T47D (cell line): ENCODE data around the gene UTP3.
A peak's percentile ranks its signal among the peaks of the same experiment; 100 is the strongest.
"Not testable (repeated sequence)": the region's sequence is repeated elsewhere in the genome, so short reads cannot be mapped to it uniquely, and the experiment has no call there.

ENCODE experiments used
- DNase-seq, 2 experiments: peaks; one replicate each; pipeline versions ENCODE4 v3.0.0 to v3.0.0-alpha.2; 2011 to 2012; ENCODE audit warnings: low read depth in 1 of 2, low spot score in 1 of 2
- JUND ChIP-seq: IDR thresholded peaks from 2 replicates; pipeline ENCODE4 v1.6.1; 2012; ENCODE audit warnings: low read depth
- in situ Hi-C: cut with HindIII; loops from 2 replicates; pipeline ENCODE4 v1.10.0; 2016; ENCODE audit warnings: low sequenced_read_pairs, low pct_unique_long_range_greater_than_20kb

Gene UTP3

GRCh38 chr4:70700712-70701111 is 12.4 kb downstream of the UTP3 start:
- in situ Hi-C loops = no loop called here
- no peak for TF ChIP-seq JUND

GRCh38 chr4:70701271-70701670 is 12.9 kb downstream of the UTP3 start:
- no peak for TF ChIP-seq JUND
- no peak for DNase-seq
- in situ Hi-C loops = no loop called here

More at GRCh38 chr4:70700712-70701111, 12.4 kb downstream of the UTP3 start:
- DNase-seq = no peak

GRCh38 chr4:70702592-70702991 is 14.3 kb downstream of the UTP3 start:
- DNase-seq, in situ Hi-C loops: not testable (repeated sequence)

- no peak for DNase-seq
- in situ Hi-C loops = no loop called here
Observed at GRCh38 chr4:70703619-70704214, 15.4 kb downstream of the UTP3 start.

GRCh38 chr4:70704215-70704930 is 16.0 kb downstream of the UTP3 start:
- no peak for TF ChIP-seq JUND
- in situ Hi-C loops = no loop called here
- DNase-seq = peak; percentile 70 to 79

More at GRCh38 chr4:70703619-70704214, 15.4 kb downstream of the UTP3 start:
- no peak for TF ChIP-seq JUND

GRCh38 chr4:70704931-70705182 is 16.5 kb downstream of the UTP3 start:
- no peak for DNase-seq
- no peak for TF ChIP-seq JUND
- in situ Hi-C loops = no loop called here

GRCh38 chr4:70705183-70706043 is 17.1 kb downstream of the UTP3 start:
- in situ Hi-C loops = no loop called here
- no peak for TF ChIP-seq JUND
- peak; percentile 41 to 68 for DNase-seq

- in situ Hi-C loops = no loop called here
- TF ChIP-seq JUND = no peak
- no peak for DNase-seq
Observed at GRCh38 chr4:70706044-70706461, 17.7 kb downstream of the UTP3 start.

- in situ Hi-C loops = no loop called here
- no peak for TF ChIP-seq JUND
- no peak for DNase-seq
Observed at GRCh38 chr4:70706516-70706915, 18.2 kb downstream of the UTP3 start.

- DNase-seq = peak in 1 of 2 experiments; percentile 69
- no peak for TF ChIP-seq JUND
- in situ Hi-C loops = no loop called here
Observed at GRCh38 chr4:70709611-70710205, 21.4 kb downstream of the UTP3 start.

- in situ Hi-C loops = no loop called here
- DNase-seq = no peak
- TF ChIP-seq JUND = no peak
Observed at GRCh38 chr4:70711599-70711998, 23.3 kb downstream of the UTP3 start.

GRCh38 chr4:70712150-70712549 is 23.8 kb downstream of the UTP3 start:
- in situ Hi-C loops = no loop called here
- no peak for DNase-seq
- no peak for TF ChIP-seq JUND
